ENCODE data around the gene DOCK4.

GRCh38 chr7:112122798-112123197, 83.4 kb downstream of the DOCK4 start:
- TF ChIP-seq CTCF (optimal IDR thresholded peaks at IDR 0.05 in 1 of 3, IDR thresholded peaks at IDR 0.05 in 1 of 3, conservative IDR thresholded peaks at IDR 0.05 in 1 of 3; ENCODE audit: extremely low read depth in 1 of 3, insufficient read depth in 2 of 3, low read length in 3 of 3) (no peak), EZH2 (IDR thresholded peaks at IDR 0.05; ENCODE audit: low read length) (no peak)
